Stimulated activated CD4-positive, alpha-beta T cell treated with anti-CD3 and anti-CD28 coated beads, Interleukin-4, amount 100 ng/mL, for 48 hours (primary cell): ENCODE data around the gene ASB9.
A peak's percentile ranks its signal among the peaks of the same experiment; 100 is the strongest.
"Not testable (repeated sequence)": the region's sequence is repeated elsewhere in the genome, so short reads cannot be mapped to it uniquely, and the experiment has no call there.

Source experiments
- DNase-seq, 2 donors: peaks; one replicate each; pipeline ENCODE4 v3.0.0-alpha.2; 2020; ENCODE audit warnings: low read depth in 2 of 2

The ASB9 gene

GRCh38 chrX:15269618-15270521 is at the start of gene ASB9:
Gene ASB9 (minus strand): TSS chrX:15270083. CDS start chrX:15269874, 209 bp downstream.
- no peak for DNase-seq

GRCh38 chrX:15319075-15319474 is 49.2 kb upstream of the ASB9 start:
- no peak for DNase-seq

- DNase-seq, result no peak
Measured at GRCh38 chrX:15315509-15315908, 45.6 kb upstream of the ASB9 start, which contains the start of gene ASB11. Gene ASB11 (minus strand): TSS chrX:15315640. CDS start chrX:15315605, 35 bp downstream.

GRCh38 chrX:15314472-15314871 is 44.6 kb upstream of the ASB9 start:
- DNase-seq, result no peak

- DNase-seq, result no peak
Measured at GRCh38 chrX:15311119-15311518, 41.2 kb upstream of the ASB9 start.

GRCh38 chrX:15310117-15310516 is 40.2 kb upstream of the ASB9 start:
- no peak for DNase-seq

- DNase-seq, result not testable (repeated sequence)
Measured at GRCh38 chrX:15305899-15306298, 36.0 kb upstream of the ASB9 start.

GRCh38 chrX:15301924-15302323 is 32.0 kb upstream of the ASB9 start:
- peak in 1 of 2 donors; percentile 2 for DNase-seq

GRCh38 chrX:15299941-15300851 is 30.3 kb upstream of the ASB9 start:
- no peak for DNase-seq

GRCh38 chrX:15298780-15299179 is 28.9 kb upstream of the ASB9 start:
- no peak for DNase-seq

GRCh38 chrX:15298201-15298600 is 28.3 kb upstream of the ASB9 start:
- no peak for DNase-seq

- no peak for DNase-seq
Measured at GRCh38 chrX:15293451-15293850, 23.6 kb upstream of the ASB9 start.

- no peak for DNase-seq
Measured at GRCh38 chrX:15292861-15293260, 23.0 kb upstream of the ASB9 start.

GRCh38 chrX:15277604-15278003 is 7.7 kb upstream of the ASB9 start:
- DNase-seq, result no peak

- no peak for DNase-seq
Measured at GRCh38 chrX:15274946-15275345, 5.1 kb upstream of the ASB9 start.

GRCh38 chrX:15273275-15273674 is 3.4 kb upstream of the ASB9 start:
- not testable (repeated sequence) for DNase-seq

- no peak for DNase-seq
Measured at GRCh38 chrX:15271757-15272156, 1.9 kb upstream of the ASB9 start.

- no peak for DNase-seq
Measured at GRCh38 chrX:15269120-15269519, 763 bp downstream of the ASB9 start.

- no peak for DNase-seq
Measured at GRCh38 chrX:15254852-15255251, 15.0 kb downstream of the ASB9 start.

- no peak for DNase-seq
Measured at GRCh38 chrX:15245896-15246295, 24.0 kb downstream of the ASB9 start.

- no peak for DNase-seq
Measured at GRCh38 chrX:15244421-15244820, 25.5 kb downstream of the ASB9 start.

- DNase-seq, result peak in 1 of 2 donors; percentile 6
Measured at GRCh38 chrX:15242899-15243555, 26.9 kb downstream of the ASB9 start.
